ENCODE measurements around the gene ASXL1. TPM values are rescaled to one million over a fixed set of nuclear protein-coding genes. Genes with fewer than 3 reads are reported as not detected.

ASXL1 gene
- total and polyA plus RNA-seq, 4 donors = 24.2 to 96.4 (median 44.4) TPM

GRCh38 chr20:32454164-32455145 lies 96.3 kb downstream of the ASXL1 start:
- H3K9ac ChIP-seq (ENCODE audit: insufficient read depth in 1 of 2, low read length in 2 of 2) = no peak overlapping the region
- H3K27ac ChIP-seq (ENCODE audit: low read depth in 1 of 2, low read length in 1 of 2) = no peak overlapping the region
- H3K36me3 ChIP-seq (ENCODE audit: control insufficient read depth in 4 of 4, insufficient read depth in 4 of 4, low read length in 4 of 4) = peaks cover 0 to 44% (median 12%) of the 10 kb centered on the region in 4 donors
- no peak for DNase-seq
- no peak for TF ChIP-seq CTCF (IDR thresholded peaks at IDR 0.05; ENCODE audit: control extremely low read depth, extremely low read depth)
- H3K9me3 ChIP-seq (ENCODE audit: control insufficient read depth in 4 of 4, insufficient read depth in 3 of 4, low read length in 3 of 4) = no peaks in the 10 kb centered on the region
- peaks cover 0 to 27% (median 3%) of the 10 kb centered on the region in 5 donors for H3K4me1 ChIP-seq (ENCODE audit: control insufficient read depth in 5 of 5, insufficient read depth in 5 of 5, low read length in 5 of 5)
- 91 to 93% methylated on average over 31 of the region's 31 CpGs for WGBS, 2 donors
- H3K27me3 ChIP-seq (ENCODE audit: control insufficient read depth in 3 of 3, insufficient read depth in 3 of 3, low read length in 2 of 3) = no peaks in the 10 kb centered on the region
- no peak for ATAC-seq (ENCODE audit: insufficient read depth, low FRiP score)
- no peak overlapping the region for H3K4me3 ChIP-seq

GRCh38 chr20:32455171-32455900 lies 97.2 kb downstream of the ASXL1 start:
- no peaks in the 10 kb centered on the region for H3K9me3 ChIP-seq (ENCODE audit: control insufficient read depth in 4 of 4, insufficient read depth in 3 of 4, low read length in 3 of 4)
- ATAC-seq (ENCODE audit: insufficient read depth, low FRiP score) = no peak
- 83 to 85% methylated on average over 12 of the region's 12 CpGs for WGBS, 2 donors
- H3K4me1 ChIP-seq (ENCODE audit: control insufficient read depth in 5 of 5, insufficient read depth in 5 of 5, low read length in 5 of 5) = peaks cover 0 to 22% (median 3%) of the 10 kb centered on the region in 5 donors
- no peak overlapping the region for H3K4me3 ChIP-seq
- H3K27ac ChIP-seq (ENCODE audit: low read depth in 1 of 2, low read length in 1 of 2) = no peak overlapping the region
- H3K9ac ChIP-seq (ENCODE audit: insufficient read depth in 1 of 2, low read length in 2 of 2) = no peak overlapping the region
- DNase-seq = no peak
- no peak for TF ChIP-seq CTCF (IDR thresholded peaks at IDR 0.05; ENCODE audit: control extremely low read depth, extremely low read depth)
- peaks cover 0 to 40% (median 14%) of the 10 kb centered on the region in 4 donors for H3K36me3 ChIP-seq (ENCODE audit: control insufficient read depth in 4 of 4, insufficient read depth in 4 of 4, low read length in 4 of 4)
- no peaks in the 10 kb centered on the region for H3K27me3 ChIP-seq (ENCODE audit: control insufficient read depth in 3 of 3, insufficient read depth in 3 of 3, low read length in 2 of 3)

- whole genome bisulfite sequencing, 2 donors = 93% methylated on average over 35 of the region's 35 CpGs
- DNase-seq = no peak
- no peaks in the 10 kb centered on the region for H3K27me3 ChIP-seq (ENCODE audit: control insufficient read depth in 3 of 3, insufficient read depth in 3 of 3, low read length in 2 of 3)
- H3K4me3 ChIP-seq = no peak overlapping the region
- peaks cover 0 to 40% (median 12%) of the 10 kb centered on the region in 4 donors for H3K36me3 ChIP-seq (ENCODE audit: control insufficient read depth in 4 of 4, insufficient read depth in 4 of 4, low read length in 4 of 4)
- H3K9ac ChIP-seq (ENCODE audit: insufficient read depth in 1 of 2, low read length in 2 of 2) = no peak overlapping the region
- H3K9me3 ChIP-seq (ENCODE audit: control insufficient read depth in 4 of 4, insufficient read depth in 3 of 4, low read length in 3 of 4) = no peaks in the 10 kb centered on the region
- peaks cover 0 to 19% (median 3%) of the 10 kb centered on the region in 5 donors for H3K4me1 ChIP-seq (ENCODE audit: control insufficient read depth in 5 of 5, insufficient read depth in 5 of 5, low read length in 5 of 5)
- no peak for ATAC-seq (ENCODE audit: insufficient read depth, low FRiP score)
- TF ChIP-seq CTCF (IDR thresholded peaks at IDR 0.05; ENCODE audit: control extremely low read depth, extremely low read depth) = no peak
- H3K27ac ChIP-seq (ENCODE audit: low read depth in 1 of 2, low read length in 1 of 2) = no peak overlapping the region
Observed at GRCh38 chr20:32455901-32456701, 98.0 kb downstream of the ASXL1 start.

All from lung (tissue), 12 donors.